WTC11 (cell line): ENCODE data around the gene CEP19.

ENCODE experiments used
- CBFB ChIP-seq: sonication (generic); formaldehyde crosslinking; IDR thresholded peaks from 2 replicates; pipeline ENCODE4 v1.8.1; 2022; ENCODE audit warnings: mild to moderate bottlenecking, low read depth, missing genetic modification reagents
- ESRRA ChIP-seq: sonication (generic); formaldehyde crosslinking; IDR thresholded peaks from 2 replicates; pipeline ENCODE4 v1.8.1; 2022; ENCODE audit warnings: mild to moderate bottlenecking, missing genetic modification reagents, borderline replicate concordance
- GABPB1 ChIP-seq: sonication (generic); formaldehyde crosslinking; IDR thresholded peaks from 2 replicates; pipeline ENCODE4 v1.8.1; 2023; ENCODE audit warnings: mild to moderate bottlenecking, missing genetic modification reagents
- NR2C2 ChIP-seq: sonication (generic); formaldehyde crosslinking; IDR thresholded peaks from 2 replicates; pipeline ENCODE4 v1.8.0; 2022; ENCODE audit warnings: mild to moderate bottlenecking, missing genetic modification reagents
- RELA ChIP-seq: sonication (generic); formaldehyde crosslinking; IDR thresholded peaks from 2 replicates; pipeline ENCODE4 v1.8.1; 2022; ENCODE audit warnings: missing genetic modification reagents, mild to moderate bottlenecking, borderline replicate concordance
- SP1 ChIP-seq: sonication (generic); formaldehyde crosslinking; conservative IDR thresholded peaks from 2 replicates; pipeline ENCODE4 v1.8.1; 2022; ENCODE audit warnings: missing genetic modification reagents
- ZBTB21 ChIP-seq: sonication (generic); formaldehyde crosslinking; IDR thresholded peaks from 2 replicates; pipeline ENCODE4 v1.8.1; 2023; ENCODE audit warnings: mild to moderate bottlenecking, missing genetic modification reagents, borderline replicate concordance
- ZNF138 ChIP-seq: sonication (generic); formaldehyde crosslinking; conservative IDR thresholded peaks from 2 replicates; pipeline ENCODE4 v1.8.1; 2022; ENCODE audit warnings: mild to moderate bottlenecking, moderate library complexity, missing genetic modification reagents
- TF ChIP-seq, protein P1 (sequence below): fragments of 200-600 bp; IDR thresholded peaks from 2 replicates; pipeline ENCODE4 v1.8.0; 2022; ENCODE audit warnings: antibody characterized with exemption
- TF ChIP-seq, protein P2 (sequence below): sonication (generic); formaldehyde crosslinking; IDR thresholded peaks from 2 replicates; pipeline ENCODE4 v1.8.1; 2023; ENCODE audit warnings: mild to moderate bottlenecking, missing genetic modification reagents
- TF ChIP-seq, protein P3 (sequence below): sonication (generic); formaldehyde crosslinking; IDR thresholded peaks from 2 replicates; pipeline ENCODE4 v1.8.1; 2022; ENCODE audit warnings: low read depth, mild to moderate bottlenecking, moderate library complexity, missing genetic modification reagents, borderline replicate concordance
- TF ChIP-seq, protein P4 (sequence below): sonication (generic); formaldehyde crosslinking; IDR thresholded peaks from 2 replicates; pipeline ENCODE4 v1.8.1; 2023; ENCODE audit warnings: mild to moderate bottlenecking, moderate library complexity, missing genetic modification reagents
- TF ChIP-seq, protein P5 (sequence below): sonication (generic); formaldehyde crosslinking; IDR thresholded peaks from 2 replicates; pipeline ENCODE4 v1.8.0; 2022; ENCODE audit warnings: mild to moderate bottlenecking, missing genetic modification reagents

DNA sequence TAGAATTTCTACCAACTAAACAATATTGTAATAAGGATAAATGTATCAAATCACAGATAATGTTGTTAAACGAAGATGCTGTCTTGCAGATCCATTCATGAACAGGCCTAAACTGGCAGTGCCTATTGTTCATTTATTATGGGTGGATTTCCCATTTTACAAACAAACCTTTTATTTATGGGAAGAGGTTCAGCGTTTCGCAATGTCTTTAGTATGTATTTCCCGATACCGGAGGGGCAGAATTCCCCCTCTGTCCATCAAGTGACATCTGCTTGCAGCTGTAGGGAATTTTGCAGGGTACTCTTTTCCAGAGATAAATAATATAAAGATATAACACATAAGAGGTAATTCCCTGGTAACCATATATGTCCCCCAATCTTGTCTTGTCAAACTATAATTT, 5.7 kb downstream of the CEP19 start:
- TF ChIP-seq, protein P1, sequence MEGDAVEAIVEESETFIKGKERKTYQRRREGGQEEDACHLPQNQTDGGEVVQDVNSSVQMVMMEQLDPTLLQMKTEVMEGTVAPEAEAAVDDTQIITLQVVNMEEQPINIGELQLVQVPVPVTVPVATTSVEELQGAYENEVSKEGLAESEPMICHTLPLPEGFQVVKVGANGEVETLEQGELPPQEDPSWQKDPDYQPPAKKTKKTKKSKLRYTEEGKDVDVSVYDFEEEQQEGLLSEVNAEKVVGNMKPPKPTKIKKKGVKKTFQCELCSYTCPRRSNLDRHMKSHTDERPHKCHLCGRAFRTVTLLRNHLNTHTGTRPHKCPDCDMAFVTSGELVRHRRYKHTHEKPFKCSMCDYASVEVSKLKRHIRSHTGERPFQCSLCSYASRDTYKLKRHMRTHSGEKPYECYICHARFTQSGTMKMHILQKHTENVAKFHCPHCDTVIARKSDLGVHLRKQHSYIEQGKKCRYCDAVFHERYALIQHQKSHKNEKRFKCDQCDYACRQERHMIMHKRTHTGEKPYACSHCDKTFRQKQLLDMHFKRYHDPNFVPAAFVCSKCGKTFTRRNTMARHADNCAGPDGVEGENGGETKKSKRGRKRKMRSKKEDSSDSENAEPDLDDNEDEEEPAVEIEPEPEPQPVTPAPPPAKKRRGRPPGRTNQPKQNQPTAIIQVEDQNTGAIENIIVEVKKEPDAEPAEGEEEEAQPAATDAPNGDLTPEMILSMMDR, result no peak
- TF ChIP-seq RELA (CRISPR knock-in tag), result no peak
- no peak for TF ChIP-seq ZBTB21
- TF ChIP-seq, protein P2, sequence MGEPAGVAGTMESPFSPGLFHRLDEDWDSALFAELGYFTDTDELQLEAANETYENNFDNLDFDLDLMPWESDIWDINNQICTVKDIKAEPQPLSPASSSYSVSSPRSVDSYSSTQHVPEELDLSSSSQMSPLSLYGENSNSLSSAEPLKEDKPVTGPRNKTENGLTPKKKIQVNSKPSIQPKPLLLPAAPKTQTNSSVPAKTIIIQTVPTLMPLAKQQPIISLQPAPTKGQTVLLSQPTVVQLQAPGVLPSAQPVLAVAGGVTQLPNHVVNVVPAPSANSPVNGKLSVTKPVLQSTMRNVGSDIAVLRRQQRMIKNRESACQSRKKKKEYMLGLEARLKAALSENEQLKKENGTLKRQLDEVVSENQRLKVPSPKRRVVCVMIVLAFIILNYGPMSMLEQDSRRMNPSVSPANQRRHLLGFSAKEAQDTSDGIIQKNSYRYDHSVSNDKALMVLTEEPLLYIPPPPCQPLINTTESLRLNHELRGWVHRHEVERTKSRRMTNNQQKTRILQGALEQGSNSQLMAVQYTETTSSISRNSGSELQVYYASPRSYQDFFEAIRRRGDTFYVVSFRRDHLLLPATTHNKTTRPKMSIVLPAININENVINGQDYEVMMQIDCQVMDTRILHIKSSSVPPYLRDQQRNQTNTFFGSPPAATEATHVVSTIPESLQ, result no peak
- TF ChIP-seq ESRRA (CRISPR knock-in tag), result no peak
- TF ChIP-seq, protein P3, sequence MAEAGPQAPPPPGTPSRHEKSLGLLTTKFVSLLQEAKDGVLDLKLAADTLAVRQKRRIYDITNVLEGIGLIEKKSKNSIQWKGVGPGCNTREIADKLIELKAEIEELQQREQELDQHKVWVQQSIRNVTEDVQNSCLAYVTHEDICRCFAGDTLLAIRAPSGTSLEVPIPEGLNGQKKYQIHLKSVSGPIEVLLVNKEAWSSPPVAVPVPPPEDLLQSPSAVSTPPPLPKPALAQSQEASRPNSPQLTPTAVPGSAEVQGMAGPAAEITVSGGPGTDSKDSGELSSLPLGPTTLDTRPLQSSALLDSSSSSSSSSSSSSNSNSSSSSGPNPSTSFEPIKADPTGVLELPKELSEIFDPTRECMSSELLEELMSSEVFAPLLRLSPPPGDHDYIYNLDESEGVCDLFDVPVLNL (CRISPR knock-in tag), result no peak
- TF ChIP-seq GABPB1 (CRISPR knock-in tag), result no peak
- TF ChIP-seq NR2C2, result no peak
- TF ChIP-seq, protein P4, sequence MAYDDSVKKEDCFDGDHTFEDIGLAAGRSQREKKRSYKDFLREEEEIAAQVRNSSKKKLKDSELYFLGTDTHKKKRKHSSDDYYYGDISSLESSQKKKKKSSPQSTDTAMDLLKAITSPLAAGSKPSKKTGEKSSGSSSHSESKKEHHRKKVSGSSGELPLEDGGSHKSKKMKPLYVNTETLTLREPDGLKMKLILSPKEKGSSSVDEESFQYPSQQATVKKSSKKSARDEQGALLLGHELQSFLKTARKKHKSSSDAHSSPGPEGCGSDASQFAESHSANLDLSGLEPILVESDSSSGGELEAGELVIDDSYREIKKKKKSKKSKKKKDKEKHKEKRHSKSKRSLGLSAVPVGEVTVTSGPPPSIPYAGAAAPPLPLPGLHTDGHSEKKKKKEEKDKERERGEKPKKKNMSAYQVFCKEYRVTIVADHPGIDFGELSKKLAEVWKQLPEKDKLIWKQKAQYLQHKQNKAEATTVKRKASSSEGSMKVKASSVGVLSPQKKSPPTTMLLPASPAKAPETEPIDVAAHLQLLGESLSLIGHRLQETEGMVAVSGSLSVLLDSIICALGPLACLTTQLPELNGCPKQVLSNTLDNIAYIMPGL, result no peak
- no peak for TF ChIP-seq ZNF138
- TF ChIP-seq, protein P5, sequence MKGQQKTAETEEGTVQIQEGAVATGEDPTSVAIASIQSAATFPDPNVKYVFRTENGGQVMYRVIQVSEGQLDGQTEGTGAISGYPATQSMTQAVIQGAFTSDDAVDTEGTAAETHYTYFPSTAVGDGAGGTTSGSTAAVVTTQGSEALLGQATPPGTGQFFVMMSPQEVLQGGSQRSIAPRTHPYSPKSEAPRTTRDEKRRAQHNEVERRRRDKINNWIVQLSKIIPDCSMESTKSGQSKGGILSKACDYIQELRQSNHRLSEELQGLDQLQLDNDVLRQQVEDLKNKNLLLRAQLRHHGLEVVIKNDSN (CRISPR knock-in tag), result no peak
- no peak for TF ChIP-seq CBFB (CRISPR knock-in tag)
- TF ChIP-seq SP1 (CRISPR knock-in tag), result no peak
